ENCODE measurements around the gene ARHGAP33.

- no peak for TF ChIP-seq TAF1 (IDR thresholded peaks at IDR 0.05; ENCODE audit: borderline replicate concordance, low read depth, low read length)
- no peak for TF ChIP-seq POLR2A (IDR thresholded peaks at IDR 0.05; ENCODE audit: low read depth, low read length)
- no peak for TF ChIP-seq POLR2AphosphoS5 (IDR thresholded peaks at IDR 0.05; ENCODE audit: low read depth, low read length)
Measured at GRCh38 chr19:35792312-35792711, 16.9 kb downstream of the ARHGAP33 start.

Measured in GM12892 (cell line).